GM12892 (cell line): ENCODE results near the gene NAA80.

Source experiments
- DNase-seq: peaks from one replicate; pipeline ENCODE4 v3.0.0; 2011; ENCODE audit not compliant: insufficient read length
- FAIRE-seq: peaks from 2 replicates; lab custom pipeline; 2011; peaks lifted over from hg19 to GRCh38; lab: Jason Lieb, UNC
- POLR2A ChIP-seq: IDR thresholded peaks from 2 replicates; pipeline ENCODE4 v1.6.1; 2011; ENCODE audit warnings: low read depth, low read length, control low read depth
- POLR2AphosphoS5 ChIP-seq: IDR thresholded peaks from 2 replicates; pipeline ENCODE4 v1.6.1; 2011; ENCODE audit warnings: low read depth, low read length, control low read depth
- TAF1 ChIP-seq: IDR thresholded peaks from 2 replicates; pipeline ENCODE4 v1.6.1; 2011; ENCODE audit warnings: low read depth, mild to moderate bottlenecking, control low read depth, low read length, borderline replicate concordance

Gene NAA80

DNA sequence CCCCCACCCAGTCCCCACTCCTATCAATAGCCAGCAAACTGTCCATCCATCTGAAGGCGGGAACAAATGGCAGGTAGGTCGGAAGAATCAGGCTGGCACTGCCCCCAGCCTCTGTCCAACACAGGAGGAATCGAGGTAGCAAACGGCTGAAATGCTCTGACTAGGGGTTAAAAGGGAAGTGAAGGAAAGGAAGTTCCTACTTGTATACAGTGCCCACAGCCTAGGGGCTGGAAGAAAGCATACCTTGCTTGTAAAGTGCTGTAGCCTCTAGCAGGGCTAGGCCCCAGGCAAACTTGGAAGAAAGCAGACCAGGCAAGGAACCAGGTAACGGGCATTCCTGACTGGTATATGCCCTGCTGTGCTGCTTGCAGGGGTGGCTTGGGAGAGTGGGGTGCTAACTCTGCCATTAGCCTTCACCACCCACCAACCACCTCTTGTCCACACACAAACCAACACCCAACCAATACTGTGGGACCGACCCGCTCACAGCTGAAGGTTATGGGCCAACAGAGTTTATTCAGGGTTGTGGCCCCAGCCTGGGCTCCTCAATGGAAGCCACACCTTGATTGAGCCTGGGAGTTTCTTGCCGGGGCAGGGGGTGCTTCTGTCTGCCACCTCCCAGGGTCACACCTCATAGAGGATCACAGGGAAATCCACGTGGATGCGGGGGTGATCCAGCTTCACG, 26.4 kb upstream of the NAA80 start:
- no peak for DNase-seq

DNA sequence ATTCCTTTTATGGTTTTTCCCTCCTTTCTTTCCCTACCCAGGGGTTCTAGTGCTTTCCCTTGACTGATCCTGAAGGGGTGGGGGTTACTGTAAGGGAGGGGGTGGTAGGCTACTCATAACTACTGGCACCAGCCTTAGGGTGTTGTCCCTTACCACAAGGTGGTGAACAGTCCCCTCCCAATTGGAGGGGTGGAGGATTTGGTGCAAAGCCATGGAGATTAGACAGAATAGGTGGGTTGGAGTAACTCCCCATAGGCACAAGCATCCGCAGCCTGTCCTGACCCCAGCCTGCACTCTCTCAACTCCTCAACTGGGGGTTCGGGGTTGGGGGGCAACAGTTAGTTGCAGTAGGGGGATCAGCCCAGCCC, 25.9 kb upstream of the NAA80 start:
- DNase-seq (no peak), FAIRE-seq (no peak)
- TF ChIP-seq TAF1: no peak
- TF ChIP-seq POLR2AphosphoS5: no peak
- no peak for TF ChIP-seq POLR2A

More for the DNA sequence above, 26.4 kb upstream of the NAA80 start:
- no peak for FAIRE-seq
- TF ChIP-seq TAF1 (no peak), POLR2A (no peak), POLR2AphosphoS5 (no peak)

DNA sequence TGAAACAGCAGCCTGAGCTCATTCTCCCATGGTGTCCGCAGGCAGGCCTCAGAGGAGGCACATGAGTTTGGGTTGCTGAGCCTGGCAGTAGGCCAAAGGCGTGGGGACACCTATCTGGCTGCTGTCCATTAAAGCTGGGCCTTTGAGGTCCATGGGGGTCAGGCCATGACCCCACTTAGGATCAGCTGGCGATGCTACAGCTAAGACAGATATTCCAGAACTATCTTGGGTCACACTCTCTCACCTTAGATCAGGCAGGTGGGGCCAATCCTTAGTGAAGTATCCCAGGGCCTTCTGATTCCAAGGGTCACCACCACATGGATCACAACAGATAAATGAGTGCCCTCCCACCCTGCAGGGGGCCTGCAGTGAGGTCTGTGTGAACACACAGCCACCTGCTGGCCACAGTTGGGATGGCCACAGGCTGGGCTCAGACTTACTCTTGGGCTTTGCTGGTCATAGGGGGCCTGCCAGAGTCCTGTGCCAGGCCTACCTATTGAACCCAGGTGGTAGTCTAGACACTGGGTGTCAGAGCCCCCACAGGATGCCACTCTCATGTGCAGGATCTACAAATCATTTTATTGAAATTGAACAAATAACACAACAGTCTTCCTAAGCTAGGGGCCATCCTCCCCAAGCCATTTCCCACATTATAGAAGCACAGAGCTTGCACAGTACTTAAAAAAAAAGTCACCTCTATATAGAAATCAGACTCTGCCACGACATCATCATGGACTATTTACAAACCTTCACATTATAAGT, 25.3 kb upstream of the NAA80 start:
- FAIRE-seq (peak; percentile 48), DNase-seq (peak; percentile 54)
- TF ChIP-seq TAF1 (no peak), POLR2A (no peak), POLR2AphosphoS5 (no peak)

DNA sequence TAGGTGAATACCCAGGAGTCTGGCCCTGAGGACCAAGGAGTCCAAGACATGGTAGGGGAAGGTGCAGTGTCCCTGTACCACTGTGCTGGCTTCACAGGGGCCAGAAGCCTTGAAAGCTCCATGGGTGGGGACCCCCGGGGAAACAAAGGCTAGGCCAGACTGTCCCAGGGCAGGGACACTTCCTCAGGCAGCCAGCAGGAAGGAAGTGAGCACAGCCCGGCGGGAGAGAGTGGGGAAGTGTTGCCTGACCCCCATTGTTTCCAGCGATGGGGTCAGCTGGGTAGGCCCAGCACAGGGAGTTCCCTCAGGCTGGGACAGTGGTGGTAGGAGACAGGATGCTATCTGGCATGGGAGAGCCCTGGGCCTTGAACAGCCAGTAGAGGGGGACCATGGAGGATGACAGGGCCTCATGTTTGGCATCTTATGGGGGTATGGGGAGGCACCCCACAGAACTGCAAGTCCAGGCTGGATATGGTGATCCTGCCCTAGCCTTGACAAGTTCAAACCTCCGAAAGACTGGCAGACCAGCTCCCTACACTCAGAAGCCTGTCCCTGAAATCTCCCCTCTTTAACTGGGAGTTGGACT, 24.5 kb upstream of the NAA80 start:
- DNase-seq: no peak
- no peak for FAIRE-seq
- TF ChIP-seq TAF1 (no peak), POLR2AphosphoS5 (no peak), POLR2A (peak; percentile 26; the same call in 1 of the 2 replicates)

DNA sequence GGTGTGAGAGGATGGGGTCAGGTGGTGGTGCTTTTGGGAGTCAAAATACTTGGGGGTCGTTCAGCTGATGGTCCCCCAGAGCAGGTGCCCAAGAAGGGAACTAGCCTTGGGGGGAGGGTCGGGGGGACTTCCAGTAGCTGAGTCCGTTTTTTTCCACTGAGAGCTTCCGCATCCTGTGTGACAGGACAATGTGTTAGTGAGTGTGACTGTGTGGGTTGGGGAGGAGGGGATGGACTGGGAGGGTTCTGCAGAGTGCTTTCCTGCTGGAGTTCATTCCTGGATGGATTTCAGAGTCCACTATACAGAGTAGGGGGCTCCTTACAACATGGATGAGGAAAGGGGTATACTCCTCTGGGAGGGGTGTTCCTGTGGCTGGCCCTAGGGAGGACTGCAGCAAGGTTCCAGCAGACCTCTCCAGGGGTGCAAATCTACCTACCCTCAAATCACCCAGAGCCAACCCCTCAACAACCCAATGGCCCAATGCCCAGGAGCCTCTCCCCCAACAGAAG, 23.9 kb upstream of the NAA80 start:
- TF ChIP-seq POLR2A (no peak), POLR2AphosphoS5 (no peak), TAF1 (no peak)
- DNase-seq (no peak), FAIRE-seq (no peak)

DNA sequence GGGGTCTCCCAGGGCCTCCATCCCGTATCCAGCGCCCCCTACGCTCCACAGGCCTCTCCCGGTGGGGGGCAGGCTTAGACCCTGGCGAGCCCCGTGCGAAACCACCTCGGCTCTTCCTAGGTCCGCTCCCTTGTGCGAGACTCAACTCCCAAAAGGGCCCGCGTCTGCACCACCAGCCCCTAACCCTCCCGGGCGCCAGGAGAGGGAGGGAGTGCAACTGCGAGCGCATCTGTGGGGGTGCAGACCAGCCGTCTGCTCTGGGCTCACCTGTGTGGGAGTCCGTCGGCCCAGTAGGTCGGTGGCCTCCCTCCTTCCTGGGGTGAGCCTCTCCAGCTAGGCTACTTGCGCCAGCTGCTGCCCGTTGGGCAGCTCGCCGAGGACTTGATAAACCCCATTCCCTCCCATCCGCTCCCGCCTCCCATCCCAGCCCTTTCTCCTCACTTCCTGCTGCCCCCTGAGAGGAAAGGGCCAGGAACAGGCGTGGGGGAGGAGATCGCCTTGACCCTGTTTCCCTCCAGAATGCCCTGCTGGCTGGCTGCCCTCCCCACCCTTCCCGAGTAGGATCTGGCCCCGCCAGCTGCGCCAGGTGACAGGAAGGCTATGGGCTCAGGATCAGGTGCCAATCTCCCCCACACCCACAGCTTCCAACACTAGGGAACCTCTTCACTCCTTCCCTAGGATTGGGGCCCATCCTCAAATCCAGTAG, 23.3 kb upstream of the NAA80 start, which contains the start of gene HYAL2:
HYAL2 (minus strand) TSS at position 360 of the 706 bp plus-strand sequence. CDS start 2,256 bp downstream, outside the sequence.
- no peak for TF ChIP-seq POLR2A
- TF ChIP-seq TAF1: no peak
- no peak for TF ChIP-seq POLR2AphosphoS5
- DNase-seq (no peak), FAIRE-seq (no peak)

DNA sequence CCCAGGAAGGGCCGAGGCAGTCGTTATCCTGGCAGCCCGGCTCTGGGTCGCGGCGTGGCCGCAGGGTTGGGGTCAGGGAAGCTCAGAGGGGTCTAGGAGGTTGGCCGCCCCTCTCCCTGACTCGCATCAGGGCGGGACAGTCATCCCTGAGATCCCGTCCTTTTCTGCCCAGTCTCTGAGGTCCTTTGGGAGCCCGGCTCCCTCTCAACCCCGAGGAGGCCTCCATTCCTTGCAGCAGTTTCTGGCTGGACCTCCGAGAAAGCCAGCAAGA, 22.8 kb upstream of the NAA80 start:
- TF ChIP-seq POLR2A (no peak), POLR2AphosphoS5 (no peak), TAF1 (no peak)
- no peak for FAIRE-seq
- no peak for DNase-seq

DNA sequence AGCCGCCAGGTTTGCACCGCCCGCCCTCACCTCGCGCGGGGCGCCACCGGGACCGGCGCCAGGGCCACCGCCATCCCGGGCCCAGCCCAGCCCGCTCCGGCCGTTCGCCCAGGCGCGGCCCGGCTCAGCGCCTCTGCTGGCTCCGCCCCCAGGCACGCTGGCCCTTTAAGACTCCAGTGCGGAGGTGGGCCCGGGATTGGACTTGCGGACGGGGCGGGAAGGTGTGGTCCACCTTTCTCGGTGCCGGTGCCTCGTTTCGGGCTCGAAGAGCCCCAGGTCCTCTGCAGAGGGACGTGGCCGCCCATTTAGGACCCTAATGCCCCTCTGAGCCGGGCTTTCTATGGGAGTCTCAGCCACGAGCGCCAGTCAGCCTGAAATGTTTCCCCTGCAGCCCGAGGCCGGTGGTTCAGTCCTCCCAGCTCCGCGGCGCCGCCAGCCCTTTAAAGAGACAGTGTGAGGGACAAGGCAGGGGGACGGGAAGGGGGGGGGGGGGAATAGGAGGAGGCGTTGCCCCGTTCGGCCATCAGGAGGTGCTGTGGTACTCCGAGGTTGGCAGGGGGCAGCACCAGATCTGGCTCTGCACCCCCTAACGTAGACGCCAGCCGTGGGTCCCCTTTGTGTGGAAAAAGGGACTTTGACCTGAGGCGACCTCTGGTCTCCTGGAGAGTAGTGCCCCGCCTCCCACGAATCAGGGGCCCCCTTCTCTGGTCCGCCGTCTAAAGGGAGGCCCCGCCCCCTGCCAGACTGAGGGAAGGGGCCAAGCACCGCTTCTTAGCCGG, 22.3 kb upstream of the NAA80 start:
- peak; percentile 97 for FAIRE-seq
- peak; percentile 94 for DNase-seq
- peak; percentile 83; the same call in 1 of the 2 replicates for TF ChIP-seq POLR2A
- no peak for TF ChIP-seq POLR2AphosphoS5
- TF ChIP-seq TAF1: 0 out of 2 replicates have a peak, but pooled peaks have one; percentile 6

DNA sequence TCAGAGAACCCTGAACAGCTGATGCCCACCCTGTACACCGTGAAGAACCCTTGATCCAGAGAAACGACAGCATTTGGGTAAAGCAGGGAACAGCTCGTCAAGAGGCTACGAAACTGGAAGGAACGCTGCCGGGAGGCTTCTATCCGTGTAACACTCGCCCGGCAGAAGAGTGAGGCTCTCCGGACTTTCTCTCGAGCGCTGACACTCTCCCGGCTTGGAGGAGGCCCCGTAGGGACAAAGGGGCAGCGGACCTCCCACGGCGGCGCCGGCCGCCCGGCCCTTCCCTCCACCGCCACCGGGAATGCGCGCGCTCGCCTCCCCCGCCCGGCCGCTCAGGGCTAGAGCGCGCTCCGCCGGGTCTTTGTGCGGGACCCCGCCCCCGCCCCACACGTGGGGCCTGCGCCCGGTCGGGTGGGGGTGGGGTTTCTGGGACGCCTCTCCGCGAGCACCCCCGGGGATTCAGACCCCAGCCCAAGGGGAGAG, 21.7 kb upstream of the NAA80 start:
- no peak for FAIRE-seq
- TF ChIP-seq POLR2AphosphoS5 (no peak), POLR2A (no peak), TAF1 (no peak)
- peak; percentile 80 for DNase-seq

DNA sequence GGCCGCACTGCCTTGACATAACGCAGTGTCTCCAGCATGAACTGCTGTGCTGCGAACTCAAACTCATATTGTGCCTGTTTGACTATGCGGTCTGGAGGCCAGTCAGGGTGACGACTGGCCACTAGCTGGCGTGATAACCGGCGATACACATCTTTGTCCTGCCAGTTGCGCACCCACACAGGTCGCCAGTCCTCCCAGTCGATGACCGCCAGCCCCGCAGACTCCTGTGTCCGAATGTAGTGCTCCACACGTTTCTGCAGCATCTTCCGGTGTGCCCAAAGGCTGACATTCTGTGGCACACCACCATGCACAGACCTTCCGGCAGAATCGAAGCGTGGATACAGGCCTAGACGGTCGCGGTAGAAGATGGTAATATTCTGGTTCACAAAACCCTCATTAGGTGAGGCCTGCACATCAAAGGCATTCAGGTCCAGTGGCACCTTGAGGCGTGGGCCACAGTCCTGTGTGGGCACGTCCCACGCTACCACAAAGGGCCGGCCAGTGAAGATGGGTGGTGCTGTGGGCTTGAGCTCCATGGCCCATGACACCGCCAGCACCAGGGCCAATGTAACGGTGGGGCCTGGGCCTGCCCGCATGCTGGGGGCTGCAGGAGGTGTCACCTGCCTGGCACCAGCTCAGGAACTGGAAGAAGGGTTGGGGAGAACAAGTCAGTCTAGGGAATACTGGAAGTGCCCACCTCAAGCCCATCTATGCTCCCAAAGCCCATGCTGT, 20.9 kb upstream of the NAA80 start:
- FAIRE-seq: no peak
- no peak for DNase-seq
- TF ChIP-seq POLR2AphosphoS5 (no peak), TAF1 (no peak), POLR2A (no peak)
